Upper lobe of right lung (tissue), 1 donor: ENCODE measurements around the gene ABCA2. TPM values are rescaled to one million over a fixed set of nuclear protein-coding genes. Genes with fewer than 3 reads are reported as not detected.

ENCODE experiments used
- ATAC-seq: fragments of 200-7000 bp; cut with Tn5 transposase; one replicate; pipeline ENCODE4 v1.9.1; 2020; ENCODE audit warnings: mild to moderate bottlenecking, moderate library complexity
- DNase-seq: peaks from one replicate; pipeline ENCODE4 v3.0.0-alpha.2; 2020
- H3K27ac ChIP-seq: fragments of 200-600 bp; one replicate; pipeline ENCODE4 v1.8.0; 2022
- H3K27me3 ChIP-seq: fragments of 200-600 bp; one replicate; pipeline ENCODE4 v1.8.0; 2022; ENCODE audit warnings: mild to moderate bottlenecking
- H3K36me3 ChIP-seq: fragments of 200-600 bp; one replicate; pipeline ENCODE4 v1.8.0; 2022
- H3K4me1 ChIP-seq: fragments of 200-600 bp; one replicate; pipeline ENCODE4 v1.8.0; 2022
- H3K4me3 ChIP-seq: fragments of 200-600 bp; one replicate; pipeline ENCODE4 v1.8.0; 2022; ENCODE audit warnings: mild to moderate bottlenecking
- H3K9me3 ChIP-seq: fragments of 200-600 bp; one replicate; pipeline ENCODE4 v1.8.0; 2022
- intact Hi-C: fragments of 100-400 bp; cut with DNase I; formaldehyde crosslinking; loops from one replicate; pipeline ENCODE4 v1.11.0; 2022
- total RNA-seq: library from RNA; stranded (reverse); fragmentation: NEBNext Ultra II Directional; extraction: Animal tissue kit (Norgen Biotek cat#: 25700); gene quantifications from one replicate; pipeline ENCODE4 v1.2.1, GENCODE V29; 2021
- TF ChIP-seq, protein P1 (sequence below): fragments of 200-600 bp; IDR thresholded peaks from one replicate; pipeline ENCODE4 v1.8.0; 2022; ENCODE audit warnings: antibody characterized with exemption
- donor health status: DM: no; HTN: yes; CAD: no; lungs with severe emphysema.

ABCA2 gene
- total RNA-seq, 1 donor from 2014 or later: 44.3 TPM

- ATAC-seq (no peak), DNase-seq (no peak)
- H3K4me3 ChIP-seq: peak overlapping the region; percentile 55
- no peaks in the 10 kb centered on the region for H3K27me3 ChIP-seq
- intact Hi-C loops: no loop called here
- peaks cover 34% of the 10 kb centered on the region for H3K4me1 ChIP-seq
- no peaks in the 10 kb centered on the region for H3K36me3 ChIP-seq
- TF ChIP-seq, protein P1, sequence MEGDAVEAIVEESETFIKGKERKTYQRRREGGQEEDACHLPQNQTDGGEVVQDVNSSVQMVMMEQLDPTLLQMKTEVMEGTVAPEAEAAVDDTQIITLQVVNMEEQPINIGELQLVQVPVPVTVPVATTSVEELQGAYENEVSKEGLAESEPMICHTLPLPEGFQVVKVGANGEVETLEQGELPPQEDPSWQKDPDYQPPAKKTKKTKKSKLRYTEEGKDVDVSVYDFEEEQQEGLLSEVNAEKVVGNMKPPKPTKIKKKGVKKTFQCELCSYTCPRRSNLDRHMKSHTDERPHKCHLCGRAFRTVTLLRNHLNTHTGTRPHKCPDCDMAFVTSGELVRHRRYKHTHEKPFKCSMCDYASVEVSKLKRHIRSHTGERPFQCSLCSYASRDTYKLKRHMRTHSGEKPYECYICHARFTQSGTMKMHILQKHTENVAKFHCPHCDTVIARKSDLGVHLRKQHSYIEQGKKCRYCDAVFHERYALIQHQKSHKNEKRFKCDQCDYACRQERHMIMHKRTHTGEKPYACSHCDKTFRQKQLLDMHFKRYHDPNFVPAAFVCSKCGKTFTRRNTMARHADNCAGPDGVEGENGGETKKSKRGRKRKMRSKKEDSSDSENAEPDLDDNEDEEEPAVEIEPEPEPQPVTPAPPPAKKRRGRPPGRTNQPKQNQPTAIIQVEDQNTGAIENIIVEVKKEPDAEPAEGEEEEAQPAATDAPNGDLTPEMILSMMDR: no peak
- peak overlapping the region; percentile 70 for H3K27ac ChIP-seq
- H3K9me3 ChIP-seq: no peaks in the 10 kb centered on the region
These were observed 50.4 kb downstream of the ABCA2 start for GRCh38 chr9:136977649-136978072.

- Histone ChIP-seq H3K27me3 (no peaks in the 10 kb centered on the region), H3K4me1 (peaks cover 32% of the 10 kb centered on the region), H3K9me3 (no peaks in the 10 kb centered on the region), H3K36me3 (no peaks in the 10 kb centered on the region), H3K4me3 (peak within 1 kb of the TSS; percentile 55), H3K27ac (peak within 1 kb of the TSS; percentile 70)
- TF ChIP-seq, protein P1: no peak
- DNase-seq (no peak), ATAC-seq (no peak)
- intact Hi-C loops: no loop called here
These were observed 50.8 kb downstream of the ABCA2 start, which contains the start of gene PTGDS for GRCh38 chr9:136977223-136977622. PTGDS (plus strand) TSS chr9:136977504; CDS start chr9:136977579, 75 bp downstream.

DNA sequence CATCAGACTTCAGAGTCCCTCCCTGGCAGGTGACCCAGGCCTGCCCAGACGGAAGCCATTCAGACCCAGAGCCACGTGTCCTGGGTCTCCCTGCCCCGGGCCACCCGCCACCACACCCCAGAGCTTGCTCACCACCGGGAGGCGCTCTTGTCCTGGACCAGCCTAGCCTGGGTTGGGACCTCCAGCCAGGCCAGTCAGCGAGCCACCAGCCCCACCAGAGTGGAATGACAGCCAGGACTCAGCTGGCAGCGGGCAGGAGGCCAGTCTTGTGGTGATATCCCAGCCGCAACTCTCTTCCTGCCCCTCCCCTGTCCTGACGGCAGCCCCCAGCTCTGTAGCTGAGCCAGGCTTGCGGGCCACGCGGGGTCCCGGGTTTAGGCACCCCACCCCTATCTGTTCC is 52.4 kb downstream of the ABCA2 start:
- H3K4me3 ChIP-seq: peak overlapping the region; percentile 23
- no peaks in the 10 kb centered on the region for H3K36me3 ChIP-seq
- intact Hi-C loops: no loop called here
- TF ChIP-seq, protein P1: peak; percentile 45
- DNase-seq (no peak), ATAC-seq (peak; percentile 7)
- H3K27ac ChIP-seq: peak overlapping the region; percentile 58
- peaks cover 30% of the 10 kb centered on the region for H3K4me1 ChIP-seq
- no peaks in the 10 kb centered on the region for H3K27me3 ChIP-seq
- no peaks in the 10 kb centered on the region for H3K9me3 ChIP-seq

GRCh38 chr9:136974817-136975535 is 53.1 kb downstream of the ABCA2 start:
- no peaks in the 10 kb centered on the region for H3K9me3 ChIP-seq
- intact Hi-C loops: no loop called here
- TF ChIP-seq, protein P1: no peak
- H3K4me1 ChIP-seq: peaks cover 30% of the 10 kb centered on the region
- H3K27me3 ChIP-seq: no peaks in the 10 kb centered on the region
- H3K4me3 ChIP-seq: peak overlapping the region; percentile 23
- peak overlapping the region; percentile 58 for H3K27ac ChIP-seq
- ATAC-seq: no peak
- DNase-seq: no peak
- H3K36me3 ChIP-seq: no peaks in the 10 kb centered on the region

DNA sequence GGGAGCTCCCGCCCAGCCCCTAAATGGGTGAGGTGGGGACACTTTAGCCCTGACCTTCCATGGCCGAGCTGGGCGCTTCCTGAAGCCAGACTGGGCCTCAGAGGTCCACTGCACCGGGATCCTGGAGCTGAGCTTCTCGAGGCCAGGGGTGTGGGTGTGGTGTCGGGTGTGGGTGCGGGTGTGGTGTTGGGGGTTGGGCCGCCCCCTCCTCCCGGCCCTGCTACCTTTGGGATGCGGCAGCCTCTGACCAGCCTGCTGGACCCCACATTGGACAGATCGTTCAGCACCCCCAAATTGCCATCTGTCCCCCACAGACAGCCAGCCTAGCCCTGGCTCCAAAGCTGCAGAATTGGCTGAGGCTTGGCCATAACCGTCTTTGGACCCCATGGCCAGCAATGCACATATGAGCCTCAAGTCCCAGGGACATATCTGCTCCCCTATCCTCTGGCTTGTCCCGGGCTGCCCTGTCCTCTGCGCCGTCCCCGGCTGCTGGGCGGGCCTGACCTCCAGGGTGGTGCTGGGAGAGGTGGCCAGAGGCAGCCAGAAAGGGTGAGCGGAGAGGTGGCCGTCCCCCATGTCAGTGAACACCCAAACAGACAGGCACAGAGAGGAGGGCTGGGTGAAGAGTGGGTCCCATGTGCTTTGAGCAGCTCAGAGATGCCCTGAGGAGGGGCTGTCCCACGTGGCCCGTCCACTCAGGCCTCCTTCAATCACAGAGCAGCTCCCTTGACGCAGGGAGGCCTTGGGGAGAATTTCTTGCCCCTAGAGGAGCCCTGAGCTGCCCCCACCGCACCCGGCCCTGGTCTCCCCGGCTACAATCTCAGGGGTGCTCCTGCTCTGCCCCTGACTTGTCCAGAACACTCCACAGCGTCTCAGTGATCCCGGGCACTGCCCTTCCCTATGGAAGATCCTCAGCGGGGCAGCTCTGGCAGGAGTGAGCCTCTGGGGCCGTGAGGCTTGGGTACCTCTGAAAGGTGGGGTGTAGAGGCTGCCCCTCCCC is 54.1 kb downstream of the ABCA2 start:
- Histone ChIP-seq H3K36me3 (no peaks in the 10 kb centered on the region), H3K27me3 (no peaks in the 10 kb centered on the region), H3K27ac (peak overlapping the region; percentile 51), H3K4me1 (peaks cover 30% of the 10 kb centered on the region), H3K4me3 (no peak overlapping the region), H3K9me3 (no peaks in the 10 kb centered on the region)
- DNase-seq (no peak), ATAC-seq (no peak)
- TF ChIP-seq, protein P1: no peak
- intact Hi-C loops: no loop called here
